HUES48 (cell line): ENCODE measurements around the gene MRPL28.

ENCODE experiments used
- H3K27ac ChIP-seq: one replicate; pipeline ENCODE4 v1.7.0; 2013; ENCODE audit warnings: low read depth, low read length, inconsistent platforms
- H3K27me3 ChIP-seq: 2 replicates; pipeline ENCODE4 v1.6.1; 2013; ENCODE audit warnings: mild to moderate bottlenecking, low read length; ENCODE audit not compliant: control insufficient read depth, insufficient read depth
- H3K36me3 ChIP-seq: 2 replicates; pipeline ENCODE4 v1.6.1; 2013; ENCODE audit warnings: low read length; ENCODE audit not compliant: control insufficient read depth, insufficient read depth
- H3K4me1 ChIP-seq: 2 replicates; pipeline ENCODE4 v1.6.1; 2013; ENCODE audit warnings: mild to moderate bottlenecking, low read length; ENCODE audit not compliant: control insufficient read depth, insufficient read depth
- H3K4me3 ChIP-seq: 2 replicates; pipeline ENCODE4 v1.5.1; 2013; ENCODE audit warnings: mild to moderate bottlenecking, low read depth, low read length
- H3K9ac ChIP-seq: 2 replicates; pipeline ENCODE4 v1.6.1; 2013; ENCODE audit warnings: mild to moderate bottlenecking, low read depth, low read length, moderate library complexity
- H3K9me3 ChIP-seq: 2 replicates; pipeline ENCODE4 v1.6.1; 2013; ENCODE audit warnings: low read length; ENCODE audit not compliant: control insufficient read depth, insufficient read depth

MRPL28 gene

DNA sequence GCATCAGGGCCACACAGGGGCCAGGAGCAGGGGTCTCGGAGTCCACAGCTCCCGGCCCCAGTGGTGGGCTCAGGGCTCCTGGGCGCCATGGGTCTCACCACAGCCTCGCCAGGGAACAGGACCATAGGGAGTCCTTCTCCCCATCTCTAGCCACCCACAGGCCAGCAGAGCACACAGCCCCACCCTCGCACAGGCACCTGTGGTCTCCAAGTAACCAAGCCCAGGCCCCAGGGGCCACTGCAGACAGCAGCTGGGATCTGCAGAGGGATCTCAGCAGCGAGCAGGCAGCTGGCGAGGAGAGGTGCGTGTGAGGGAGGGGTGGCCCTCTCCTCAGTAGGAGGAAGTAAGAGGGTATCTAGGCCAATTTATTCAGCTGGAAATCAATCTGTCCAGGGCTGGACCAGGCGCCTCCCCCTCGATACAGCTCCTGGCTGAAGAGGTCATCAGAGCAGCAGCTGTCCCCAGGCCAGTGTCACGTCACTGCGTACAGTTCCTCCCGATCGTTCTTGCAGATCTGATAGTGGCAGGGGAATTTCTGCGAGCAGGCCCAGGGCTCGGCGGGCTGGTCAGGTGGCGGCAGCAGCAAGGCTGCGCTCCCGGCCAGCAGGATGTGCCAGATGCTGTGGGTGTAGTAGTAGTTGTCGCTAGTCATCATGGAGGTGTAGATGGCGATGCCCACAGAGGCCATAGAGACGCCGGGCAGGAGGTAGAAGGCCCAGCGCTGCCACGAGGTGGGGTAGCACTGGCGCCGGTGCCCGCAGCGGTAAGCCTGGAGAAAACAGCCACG lies 1.4 kb upstream of the MRPL28 start:
- H3K36me3 ChIP-seq = peaks cover 76% of the 10 kb centered on the region
- H3K27me3 ChIP-seq = no peaks in the 10 kb centered on the region
- no peak overlapping the region for H3K27ac ChIP-seq
- no peak overlapping the region for H3K4me3 ChIP-seq
- no peaks in the 10 kb centered on the region for H3K9me3 ChIP-seq
- 0 out of 2 replicates have a peak, but pooled peaks cover 3% of the 10 kb centered on the region for H3K4me1 ChIP-seq
- H3K9ac ChIP-seq = no peak overlapping the region

- Histone ChIP-seq H3K27ac (peak overlapping the region; percentile 66), H3K36me3 (peaks cover 76% of the 10 kb centered on the region), H3K27me3 (no peaks in the 10 kb centered on the region), H3K4me3 (peak overlapping the region; percentile 44), H3K9me3 (no peaks in the 10 kb centered on the region), H3K9ac (no peak overlapping the region), H3K4me1 (0 out of 2 replicates have a peak, but pooled peaks cover 3% of the 10 kb centered on the region)
These were observed 709 bp upstream of the MRPL28 start for GRCh38 chr16:370979-371514.

GRCh38 chr16:369866-370436 lies 387 bp downstream of the MRPL28 start:
- peaks cover 68% of the 10 kb centered on the region for H3K36me3 ChIP-seq
- H3K4me3 ChIP-seq = peak overlapping the region; percentile 77
- no peak overlapping the region for H3K27ac ChIP-seq
- H3K27me3 ChIP-seq = no peaks in the 10 kb centered on the region
- H3K4me1 ChIP-seq = 0 out of 2 replicates have a peak, but pooled peaks cover 3% of the 10 kb centered on the region
- H3K9ac ChIP-seq = 0 out of 2 replicates have a peak overlapping the region, but pooled peaks have one; percentile 21
- H3K9me3 ChIP-seq = no peaks in the 10 kb centered on the region

- H3K36me3 ChIP-seq = peaks cover 63% of the 10 kb centered on the region
These were observed 968 bp downstream of the MRPL28 start for GRCh38 chr16:369275-369865.

DNA sequence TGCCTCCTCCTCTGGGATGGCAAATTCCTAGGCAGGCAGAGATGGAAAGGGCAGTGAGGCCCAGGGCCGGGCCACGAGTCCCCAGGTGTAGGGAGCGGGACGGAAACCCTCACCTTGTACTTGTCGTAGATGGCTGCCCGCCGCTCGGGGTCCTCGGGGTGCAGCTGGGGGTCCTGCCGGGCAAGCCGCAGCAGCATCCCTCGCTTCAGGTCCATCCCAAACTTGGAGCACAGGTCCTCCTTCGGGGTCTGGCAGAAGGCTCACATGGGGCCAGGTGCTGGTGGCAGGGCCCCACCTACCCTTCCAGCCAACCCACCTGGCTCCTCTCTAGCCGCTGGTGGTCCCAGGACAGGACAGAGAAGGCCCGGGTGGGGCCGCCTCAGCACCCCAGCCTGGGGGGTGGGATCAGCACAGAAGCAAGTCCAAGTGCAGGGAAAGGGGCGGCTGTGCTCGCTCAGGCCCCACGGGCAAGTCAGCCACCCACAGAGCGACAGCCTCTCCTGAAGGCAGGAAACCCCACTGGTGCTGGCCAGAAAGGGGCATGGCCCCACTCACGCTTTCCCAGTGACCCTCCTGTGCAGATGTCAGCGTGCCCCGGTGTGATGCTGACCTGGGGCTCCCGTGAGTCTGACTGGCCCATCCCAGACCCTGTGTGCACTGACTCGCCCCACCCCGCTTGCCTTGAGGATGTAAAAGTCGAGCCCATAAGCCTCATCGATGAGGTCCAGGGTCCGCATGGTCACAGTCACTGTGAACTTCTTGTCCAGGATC lies 1.8 kb downstream of the MRPL28 start:
- H3K27ac ChIP-seq = no peak overlapping the region
- H3K27me3 ChIP-seq = no peaks in the 10 kb centered on the region
- no peaks in the 10 kb centered on the region for H3K9me3 ChIP-seq
- no peak overlapping the region for H3K9ac ChIP-seq
- 0 out of 2 replicates have a peak, but pooled peaks cover 3% of the 10 kb centered on the region for H3K4me1 ChIP-seq
- no peak overlapping the region for H3K4me3 ChIP-seq
- peaks cover 55% of the 10 kb centered on the region for H3K36me3 ChIP-seq

More at GRCh38 chr16:369275-369865, 968 bp downstream of the MRPL28 start:
- Histone ChIP-seq H3K9me3 (no peaks in the 10 kb centered on the region), H3K9ac (0 out of 2 replicates have a peak overlapping the region, but pooled peaks have one; percentile 21), H3K27me3 (no peaks in the 10 kb centered on the region), H3K4me3 (peak overlapping the region; percentile 77), H3K27ac (no peak overlapping the region), H3K4me1 (0 out of 2 replicates have a peak, but pooled peaks cover 3% of the 10 kb centered on the region)

DNA sequence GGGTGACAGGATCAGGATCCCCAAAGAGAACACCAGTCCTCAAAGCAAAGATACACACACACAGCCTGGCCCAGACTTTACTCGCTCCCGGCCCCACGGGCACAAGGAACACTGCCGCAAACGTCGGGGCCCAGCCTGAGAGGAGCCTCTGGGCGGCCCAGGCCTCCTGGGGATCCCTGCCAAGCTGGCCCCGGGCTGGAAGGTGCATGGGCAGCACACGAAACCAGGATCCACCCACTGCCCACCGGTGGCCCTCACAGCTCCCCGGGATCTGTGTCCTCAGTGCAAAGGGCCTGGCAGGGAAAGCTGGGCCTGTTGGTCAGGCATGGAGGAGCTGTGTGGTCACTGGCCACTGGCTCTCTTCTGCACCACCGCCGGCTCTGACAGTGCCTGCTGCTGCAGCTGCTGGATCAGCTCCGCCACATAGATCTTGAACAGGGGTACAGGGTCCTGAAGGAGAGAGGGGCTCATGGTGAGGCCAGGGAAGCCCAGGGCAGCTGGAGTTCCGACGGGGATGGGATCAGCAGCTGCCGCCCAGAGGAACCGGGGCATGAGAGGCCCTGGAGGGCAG lies 2.9 kb downstream of the MRPL28 start:
- H3K4me1 ChIP-seq = 0 out of 2 replicates have a peak, but pooled peaks cover 3% of the 10 kb centered on the region
- no peak overlapping the region for H3K9ac ChIP-seq
- no peaks in the 10 kb centered on the region for H3K27me3 ChIP-seq
- no peak overlapping the region for H3K27ac ChIP-seq
- H3K9me3 ChIP-seq = no peaks in the 10 kb centered on the region
- no peak overlapping the region for H3K4me3 ChIP-seq
- peaks cover 44% of the 10 kb centered on the region for H3K36me3 ChIP-seq

DNA sequence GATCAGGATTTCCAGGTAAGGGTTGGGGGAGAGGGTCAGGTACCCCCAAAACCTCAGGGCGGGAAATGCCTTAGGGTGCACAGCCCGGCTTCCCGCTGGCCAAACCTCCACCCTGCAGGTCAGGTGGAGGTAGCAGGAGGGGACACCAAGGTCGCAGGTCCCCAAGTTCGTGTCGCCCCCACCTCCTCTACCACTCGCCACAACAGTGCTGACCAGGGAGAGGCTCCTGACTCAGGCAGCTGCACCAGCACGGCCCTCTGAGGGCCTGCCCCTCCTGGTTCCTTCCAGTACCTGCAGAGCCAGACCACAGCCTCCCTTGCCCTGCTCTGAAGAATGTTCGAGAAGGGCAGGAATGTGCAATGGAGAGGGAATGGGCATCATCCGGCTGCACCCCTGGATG lies 3.9 kb downstream of the MRPL28 start:
- Histone ChIP-seq H3K27me3 (no peaks in the 10 kb centered on the region), H3K9ac (no peak overlapping the region), H3K9me3 (no peaks in the 10 kb centered on the region), H3K27ac (no peak overlapping the region), H3K36me3 (peaks cover 34% of the 10 kb centered on the region), H3K4me3 (no peak overlapping the region), H3K4me1 (0 out of 2 replicates have a peak, but pooled peaks cover 3% of the 10 kb centered on the region)

DNA sequence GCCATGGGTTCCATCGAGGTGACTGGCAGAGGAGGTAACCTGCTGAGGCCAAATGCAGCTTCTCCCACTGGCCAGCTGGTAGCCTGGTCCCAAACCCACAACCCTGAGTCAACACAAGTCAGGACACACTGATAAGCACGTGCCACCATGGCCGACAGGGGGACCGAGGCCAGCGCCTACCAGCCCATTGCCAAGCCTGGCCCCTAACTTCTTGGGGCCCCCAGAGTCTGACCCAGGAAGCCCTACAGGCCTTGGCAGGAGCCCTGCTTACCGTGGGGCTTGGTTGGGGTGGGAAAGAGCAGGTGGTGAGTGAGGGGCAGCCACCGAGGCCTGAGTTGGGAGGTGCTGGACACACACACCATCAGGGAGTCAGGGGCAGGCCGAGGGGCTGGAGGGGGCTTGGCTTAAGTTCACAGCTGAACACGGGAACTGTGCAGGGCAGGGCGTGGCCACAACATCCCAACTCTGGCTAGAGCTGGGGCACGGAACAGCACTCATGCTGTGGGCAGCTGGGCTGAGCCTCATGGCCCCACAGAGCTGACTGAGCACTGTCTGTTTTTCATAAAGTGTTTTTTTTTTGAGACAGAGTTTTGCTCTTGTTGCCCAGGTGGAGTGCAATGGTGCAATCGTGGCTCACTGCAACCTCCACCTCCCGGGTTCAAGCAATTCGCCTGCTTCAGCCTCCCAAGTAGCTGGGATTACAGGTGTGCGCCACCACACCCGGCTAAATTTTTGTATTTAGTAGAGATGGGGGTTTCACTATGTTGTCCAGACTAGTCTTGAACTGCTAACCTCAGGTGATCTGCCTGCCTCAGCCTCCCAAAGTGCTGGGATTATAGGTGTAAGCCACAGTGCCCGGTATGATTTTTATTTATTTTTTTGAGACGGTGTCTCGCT lies 5.5 kb downstream of the MRPL28 start:
- Histone ChIP-seq H3K27ac (no peak overlapping the region), H3K9ac (no peak overlapping the region), H3K9me3 (no peaks in the 10 kb centered on the region), H3K36me3 (peaks cover 32% of the 10 kb centered on the region), H3K4me1 (0 out of 2 replicates have a peak, but pooled peaks cover 3% of the 10 kb centered on the region), H3K27me3 (no peaks in the 10 kb centered on the region), H3K4me3 (no peak overlapping the region)

DNA sequence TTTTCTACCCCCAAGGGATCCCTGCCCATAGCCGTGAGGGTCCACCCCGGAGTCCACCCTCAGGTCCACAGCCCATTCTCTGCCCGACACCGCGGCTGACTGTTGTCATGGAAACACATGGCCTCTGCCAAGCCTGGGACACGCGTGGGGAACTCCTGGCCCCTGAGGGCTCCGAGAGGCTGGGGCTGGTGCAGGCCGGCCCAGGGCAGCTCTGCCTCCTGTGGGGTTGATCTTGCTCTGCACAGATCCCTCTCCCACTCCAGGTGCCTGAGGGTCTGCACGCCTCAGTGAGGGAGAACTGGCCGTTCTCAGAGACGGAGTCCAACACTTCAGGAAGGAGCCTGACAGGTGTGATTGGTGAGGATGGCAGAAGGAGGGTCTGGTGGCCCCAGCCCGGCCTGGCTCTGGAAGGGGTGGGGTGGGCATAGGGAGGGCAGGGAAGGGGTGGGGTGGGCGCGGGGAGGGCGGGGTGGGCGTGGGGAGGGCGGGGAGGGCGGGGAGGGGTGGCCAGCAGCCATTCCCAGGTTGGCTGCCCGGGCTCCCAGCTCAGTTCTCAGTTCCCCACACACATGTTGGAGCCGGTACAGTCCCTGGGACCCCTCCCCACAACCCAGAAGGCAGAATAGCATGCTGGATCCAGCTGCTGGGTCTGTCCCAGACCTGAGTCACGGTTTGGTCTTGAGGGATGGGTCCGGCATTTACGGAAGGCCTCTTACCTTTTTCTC lies 6.4 kb downstream of the MRPL28 start:
- Histone ChIP-seq H3K27me3 (no peaks in the 10 kb centered on the region), H3K4me3 (no peak overlapping the region), H3K4me1 (no peaks in the 10 kb centered on the region), H3K36me3 (peaks cover 29% of the 10 kb centered on the region), H3K9me3 (no peaks in the 10 kb centered on the region), H3K27ac (no peak overlapping the region), H3K9ac (no peak overlapping the region)
